Endothelial cell of umbilical vein (primary cell): Measurements from ENCODE around the gene HOXB3.

ENCODE experiments used
- EZH2 ChIP-seq: IDR thresholded peaks from 2 replicates; pipeline ENCODE4 v1.6.1; 2012; ENCODE audit warnings: borderline replicate concordance, low read depth, mild to moderate bottlenecking, moderate library complexity, low read length, inconsistent platforms; ENCODE audit not compliant: severe bottlenecking
- FOS ChIP-seq: IDR thresholded peaks from 2 replicates; pipeline ENCODE4 v1.6.1; 2011; ENCODE audit warnings: mild to moderate bottlenecking, low read length, moderate library complexity, borderline replicate concordance; ENCODE audit not compliant: insufficient read depth
- GATA2 ChIP-seq: IDR thresholded peaks from 2 replicates; pipeline ENCODE4 v1.7.0; 2011; ENCODE audit warnings: low read depth, mild to moderate bottlenecking, moderate library complexity, mixed read lengths, low read length; ENCODE audit not compliant: insufficient read length, insufficient read depth
- JUN ChIP-seq: IDR thresholded peaks from 2 replicates; pipeline ENCODE4 v1.6.1; 2011; ENCODE audit warnings: borderline replicate concordance, low read depth; ENCODE audit not compliant: insufficient read length, insufficient read depth
- MYC ChIP-seq: IDR thresholded peaks from one replicate; pipeline ENCODE4 v1.6.1; 2011; ENCODE audit warnings: mild to moderate bottlenecking, low read depth, low read length
- POLR2A ChIP-seq: IDR thresholded peaks from 2 replicates; pipeline ENCODE4 v1.6.1; 2012; ENCODE audit warnings: low read depth, mild to moderate bottlenecking, control low read depth, low read length
- POLR2AphosphoS5 ChIP-seq: IDR thresholded peaks from 2 replicates; pipeline ENCODE4 v1.6.1; 2012; ENCODE audit warnings: low read depth, mild to moderate bottlenecking, control low read depth, low read length, moderate library complexity; ENCODE audit not compliant: insufficient read depth
- TF ChIP-seq, protein P1 (sequence below), 2 donors: IDR thresholded peaks; 1 replicate in 1 of 2; 2 replicates in 1 of 2; pipeline ENCODE4 v1.5.1; 2011; ENCODE audit warnings: low read length in 2 of 2, mild to moderate bottlenecking in 2 of 2, moderate library complexity in 2 of 2, control low read depth in 1 of 2, inconsistent platforms in 1 of 2, low read depth in 1 of 2; ENCODE audit not compliant: insufficient read depth in 1 of 2; ENCODE audit errors: extremely low read depth in 1 of 2
- TF ChIP-seq, protein P2 (sequence below): IDR thresholded peaks from 2 replicates; pipeline ENCODE4 v1.6.1; 2011; ENCODE audit not compliant: insufficient read depth, insufficient read length

DNA sequence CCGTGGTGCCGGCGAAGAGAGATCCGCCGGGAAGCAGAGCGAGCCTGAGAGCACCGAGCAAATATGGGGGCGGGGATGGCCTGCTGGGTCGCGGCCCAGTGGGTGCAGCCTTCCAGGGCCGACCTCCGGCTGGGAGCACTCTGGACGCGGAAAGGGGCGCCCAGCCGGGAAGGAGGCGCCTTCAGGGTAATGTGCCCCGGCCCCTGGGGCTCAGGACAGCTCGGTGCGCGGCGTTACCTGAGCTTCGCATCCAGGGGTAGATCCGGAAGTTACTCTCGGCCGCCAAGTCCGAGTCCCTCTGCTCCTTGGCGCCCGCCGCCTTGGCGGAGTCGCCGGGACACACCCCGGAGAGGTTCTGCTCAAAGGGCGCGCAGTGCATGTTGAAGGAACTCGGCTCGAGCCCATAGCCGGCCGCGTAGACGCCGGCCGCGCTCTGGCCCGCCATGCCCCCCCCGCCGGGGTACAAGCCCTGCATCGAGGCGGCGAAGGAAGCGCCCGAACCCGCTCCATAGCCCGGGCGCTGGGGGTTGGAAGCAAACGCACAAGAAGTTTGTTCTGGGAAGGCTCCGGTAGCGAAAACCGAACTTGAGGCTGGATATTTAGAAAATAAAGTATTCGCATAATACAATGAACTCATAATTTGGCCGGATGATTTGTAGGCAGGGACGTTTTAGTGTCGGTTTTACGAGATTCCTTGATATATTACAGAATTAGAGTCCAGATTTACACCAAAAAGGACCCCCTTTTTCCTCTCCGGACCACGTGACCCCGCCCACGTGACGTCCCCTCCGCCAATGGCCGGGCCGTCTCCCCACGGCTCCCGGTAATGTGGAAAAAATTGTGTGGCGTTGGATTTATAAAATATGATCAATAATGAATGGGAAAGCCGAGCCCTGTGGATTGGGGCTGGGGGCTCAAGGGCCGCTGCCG, 20.5 kb upstream of the HOXB3 start, which contains the start of gene HOXB7:
- TF ChIP-seq POLR2A (peak; percentile 57), POLR2AphosphoS5 (peak; percentile 73), EZH2 (no peak), JUN (no peak), MYC (no peak), GATA2 (no peak), FOS (no peak)
- TF ChIP-seq, protein P1, sequence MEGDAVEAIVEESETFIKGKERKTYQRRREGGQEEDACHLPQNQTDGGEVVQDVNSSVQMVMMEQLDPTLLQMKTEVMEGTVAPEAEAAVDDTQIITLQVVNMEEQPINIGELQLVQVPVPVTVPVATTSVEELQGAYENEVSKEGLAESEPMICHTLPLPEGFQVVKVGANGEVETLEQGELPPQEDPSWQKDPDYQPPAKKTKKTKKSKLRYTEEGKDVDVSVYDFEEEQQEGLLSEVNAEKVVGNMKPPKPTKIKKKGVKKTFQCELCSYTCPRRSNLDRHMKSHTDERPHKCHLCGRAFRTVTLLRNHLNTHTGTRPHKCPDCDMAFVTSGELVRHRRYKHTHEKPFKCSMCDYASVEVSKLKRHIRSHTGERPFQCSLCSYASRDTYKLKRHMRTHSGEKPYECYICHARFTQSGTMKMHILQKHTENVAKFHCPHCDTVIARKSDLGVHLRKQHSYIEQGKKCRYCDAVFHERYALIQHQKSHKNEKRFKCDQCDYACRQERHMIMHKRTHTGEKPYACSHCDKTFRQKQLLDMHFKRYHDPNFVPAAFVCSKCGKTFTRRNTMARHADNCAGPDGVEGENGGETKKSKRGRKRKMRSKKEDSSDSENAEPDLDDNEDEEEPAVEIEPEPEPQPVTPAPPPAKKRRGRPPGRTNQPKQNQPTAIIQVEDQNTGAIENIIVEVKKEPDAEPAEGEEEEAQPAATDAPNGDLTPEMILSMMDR (IDR thresholded peaks at IDR 0.05; ENCODE audit: extremely low read depth in 1 of 2, insufficient read depth in 1 of 2, low read depth in 1 of 2, low read length in 2 of 2), result no peak
- TF ChIP-seq, protein P2, sequence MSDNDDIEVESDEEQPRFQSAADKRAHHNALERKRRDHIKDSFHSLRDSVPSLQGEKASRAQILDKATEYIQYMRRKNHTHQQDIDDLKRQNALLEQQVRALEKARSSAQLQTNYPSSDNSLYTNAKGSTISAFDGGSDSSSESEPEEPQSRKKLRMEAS, result peak; percentile 99
